Measurements from ENCODE around the gene ETV5.
A peak's percentile ranks its signal among the peaks of the same experiment; 100 is the strongest.

Gene ETV5

DNA sequence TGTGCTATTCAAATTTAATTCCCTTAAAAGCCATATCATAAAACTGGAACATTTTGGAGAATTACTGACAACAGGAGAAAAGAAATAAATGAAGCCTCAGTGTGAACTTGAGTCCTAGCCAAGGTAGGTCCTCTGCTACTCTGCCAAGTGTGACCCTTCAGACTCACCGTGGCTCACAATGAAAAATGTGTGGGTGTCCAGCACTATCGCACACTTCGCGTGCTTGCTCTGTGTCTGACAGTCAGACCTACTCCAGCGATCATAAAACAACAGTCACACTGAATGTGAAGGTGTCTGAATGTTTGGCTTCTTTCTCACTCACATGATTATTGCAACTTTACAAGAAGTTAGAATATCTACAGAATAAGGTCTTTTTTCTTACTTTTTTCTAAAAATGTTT lies 105.3 kb downstream of the ETV5 start:
- no peaks in the 10 kb centered on the region for H3K9me3 ChIP-seq (ENCODE audit: control insufficient read depth, insufficient read depth, low read depth, low read length)
- ChIA-PET POLR2A (no interaction called here), CTCF (interaction anchor here (0.6 to 1.8 kb wide), 4 partner anchors 15 to 537 kb away, joined by 3 to 5 read pairs (median 4); no protein-coding TSS in a partner anchor)
- TF ChIP-seq IKZF3 (tag by site-specific recombination; IDR thresholded peaks at IDR 0.05) (no peak), ZNF660 (tag by site-specific recombination; IDR thresholded peaks at IDR 0.05) (no peak), ZFHX2 (tag by site-specific recombination; conservative IDR thresholded peaks at IDR 0.05) (peak; percentile 43)
- H3K36me3 ChIP-seq (ENCODE audit: control insufficient read depth in 2 of 2, insufficient read depth in 1 of 2, low read length in 2 of 2) = no peaks in the 10 kb centered on the region
- H3K4me3 ChIP-seq (ENCODE audit: low read depth, low read length) = no peak overlapping the region
- no peaks in the 10 kb centered on the region for H3K4me1 ChIP-seq (ENCODE audit: control insufficient read depth, insufficient read depth, low read length)
- no peak overlapping the region for H3K27ac ChIP-seq (ENCODE audit: extremely low read depth, low read depth, low read length)

DNA sequence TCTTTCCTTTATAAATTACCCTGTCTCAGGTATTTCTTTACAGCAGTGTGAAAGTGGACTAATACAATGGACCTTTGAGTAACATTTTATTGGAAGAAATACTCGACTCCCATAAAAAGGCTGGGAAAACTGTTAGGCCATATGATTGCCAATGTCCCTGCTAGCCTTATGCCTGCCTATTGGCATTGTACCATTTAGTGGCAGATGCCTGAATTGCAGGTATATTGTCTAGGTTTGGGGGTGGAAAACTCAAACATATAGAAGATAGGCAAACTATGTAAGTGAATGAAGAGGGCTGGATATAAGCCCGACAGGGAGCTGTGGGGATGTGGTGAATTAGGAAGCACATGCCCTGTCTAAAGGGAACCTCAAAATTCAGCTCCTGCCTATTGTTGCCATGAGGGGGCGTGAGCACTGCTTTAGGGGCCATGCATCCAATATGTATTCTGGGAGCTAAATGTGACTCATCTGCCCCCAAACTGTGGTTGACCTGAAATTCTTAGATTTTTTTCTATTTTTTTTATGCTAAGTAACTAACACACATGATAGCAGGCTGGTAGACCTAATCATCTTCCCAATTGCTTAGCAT lies 105.9 kb downstream of the ETV5 start:
- TF ChIP-seq FEZF1 (tag by site-specific recombination; IDR thresholded peaks at IDR 0.05) (peak; percentile 44; the same call in 1 of the 2 replicates), ZBTB48 (tag by site-specific recombination; IDR thresholded peaks at IDR 0.05) (peak; percentile 27; the same call in 1 of the 2 replicates), ZNF654 (tag by site-specific recombination; IDR thresholded peaks at IDR 0.05; ENCODE audit: low read depth) (peak; percentile 28), ZNF792 (tag by site-specific recombination; IDR thresholded peaks at IDR 0.05) (no peak)
- no peaks in the 10 kb centered on the region for H3K4me1 ChIP-seq (ENCODE audit: control insufficient read depth, insufficient read depth, low read length)
- ChIA-PET POLR2A (no interaction called here), CTCF (interaction anchor here (0.5 to 1.8 kb wide), 6 partner anchors 16 to 537 kb away, joined by 3 to 5 read pairs (median 3); no protein-coding TSS in a partner anchor)
- H3K27ac ChIP-seq (ENCODE audit: extremely low read depth, low read depth, low read length) = no peak overlapping the region
- no peaks in the 10 kb centered on the region for H3K36me3 ChIP-seq (ENCODE audit: control insufficient read depth in 2 of 2, insufficient read depth in 1 of 2, low read length in 2 of 2)
- no peak overlapping the region for H3K4me3 ChIP-seq (ENCODE audit: low read depth, low read length)
- H3K9me3 ChIP-seq (ENCODE audit: control insufficient read depth, insufficient read depth, low read depth, low read length) = no peaks in the 10 kb centered on the region

DNA sequence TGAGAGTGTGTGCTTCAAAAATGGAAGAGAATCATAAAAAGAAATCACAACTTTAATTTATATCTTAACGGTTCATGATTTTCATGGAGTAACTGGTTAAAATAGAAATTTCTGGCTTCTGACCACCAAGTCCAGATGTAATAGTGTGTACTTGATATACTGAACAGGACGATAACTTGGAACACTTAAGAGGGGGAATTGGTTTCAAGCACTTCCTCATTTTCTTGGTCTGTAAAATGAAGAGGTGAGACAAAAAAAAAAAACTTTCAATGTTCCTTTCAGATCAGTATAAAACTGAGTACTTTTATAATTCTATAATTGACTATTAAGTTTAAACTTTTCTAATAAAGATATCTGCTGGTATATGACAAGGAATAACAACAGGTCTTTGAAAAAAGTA lies 107.0 kb downstream of the ETV5 start:
- H3K27ac ChIP-seq (ENCODE audit: extremely low read depth, low read depth, low read length) = no peak overlapping the region
- H3K36me3 ChIP-seq (ENCODE audit: control insufficient read depth in 2 of 2, insufficient read depth in 1 of 2, low read length in 2 of 2) = no peaks in the 10 kb centered on the region
- H3K4me3 ChIP-seq (ENCODE audit: low read depth, low read length) = no peak overlapping the region
- H3K9me3 ChIP-seq (ENCODE audit: control insufficient read depth, insufficient read depth, low read depth, low read length) = no peaks in the 10 kb centered on the region
- CTCF ChIA-PET = interaction anchor here (0.7 to 1.8 kb wide), 3 partner anchors 19 to 538 kb away, joined by 3 to 5 read pairs (median 4); no protein-coding TSS in a partner anchor
- no peaks in the 10 kb centered on the region for H3K4me1 ChIP-seq (ENCODE audit: control insufficient read depth, insufficient read depth, low read length)
- no peak for TF ChIP-seq BCL11A (tag by site-specific recombination; IDR thresholded peaks at IDR 0.05; ENCODE audit: low read depth)
- TF ChIP-seq ZNF623 (tag by site-specific recombination; IDR thresholded peaks at IDR 0.05) = no peak
- no peak for TF ChIP-seq ZNF501 (tag by site-specific recombination; IDR thresholded peaks at IDR 0.05)
- TF ChIP-seq ZNF175 (tag by site-specific recombination; IDR thresholded peaks at IDR 0.05) = no peak
- no peak for TF ChIP-seq ZNF549 (tag by site-specific recombination; IDR thresholded peaks at IDR 0.05)
- TF ChIP-seq ZBTB21 (tag by site-specific recombination; IDR thresholded peaks at IDR 0.05) = no peak
- no peak for TF ChIP-seq ZNF596 (tag by site-specific recombination; IDR thresholded peaks at IDR 0.05)
- TF ChIP-seq ZSCAN16 (tag by site-specific recombination; IDR thresholded peaks at IDR 0.05) = no peak
- TF ChIP-seq, protein P1, sequence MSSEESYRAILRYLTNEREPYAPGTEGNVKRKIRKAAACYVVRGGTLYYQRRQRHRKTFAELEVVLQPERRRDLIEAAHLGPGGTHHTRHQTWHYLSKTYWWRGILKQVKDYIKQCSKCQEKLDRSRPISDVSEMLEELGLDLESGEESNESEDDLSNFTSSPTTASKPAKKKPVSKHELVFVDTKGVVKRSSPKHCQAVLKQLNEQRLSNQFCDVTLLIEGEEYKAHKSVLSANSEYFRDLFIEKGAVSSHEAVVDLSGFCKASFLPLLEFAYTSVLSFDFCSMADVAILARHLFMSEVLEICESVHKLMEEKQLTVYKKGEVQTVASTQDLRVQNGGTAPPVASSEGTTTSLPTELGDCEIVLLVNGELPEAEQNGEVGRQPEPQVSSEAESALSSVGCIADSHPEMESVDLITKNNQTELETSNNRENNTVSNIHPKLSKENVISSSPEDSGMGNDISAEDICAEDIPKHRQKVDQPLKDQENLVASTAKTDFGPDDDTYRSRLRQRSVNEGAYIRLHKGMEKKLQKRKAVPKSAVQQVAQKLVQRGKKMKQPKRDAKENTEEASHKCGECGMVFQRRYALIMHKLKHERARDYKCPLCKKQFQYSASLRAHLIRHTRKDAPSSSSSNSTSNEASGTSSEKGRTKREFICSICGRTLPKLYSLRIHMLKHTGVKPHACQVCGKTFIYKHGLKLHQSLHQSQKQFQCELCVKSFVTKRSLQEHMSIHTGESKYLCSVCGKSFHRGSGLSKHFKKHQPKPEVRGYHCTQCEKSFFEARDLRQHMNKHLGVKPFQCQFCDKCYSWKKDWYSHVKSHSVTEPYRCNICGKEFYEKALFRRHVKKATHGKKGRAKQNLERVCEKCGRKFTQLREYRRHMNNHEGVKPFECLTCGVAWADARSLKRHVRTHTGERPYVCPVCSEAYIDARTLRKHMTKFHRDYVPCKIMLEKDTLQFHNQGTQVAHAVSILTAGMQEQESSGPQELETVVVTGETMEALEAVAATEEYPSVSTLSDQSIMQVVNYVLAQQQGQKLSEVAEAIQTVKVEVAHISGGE (tag by site-specific recombination; conservative IDR thresholded peaks at IDR 0.05; ENCODE audit: low read depth) = no peak
- TF ChIP-seq ZNF2 (tag by site-specific recombination; IDR thresholded peaks at IDR 0.05) = no peak
- TF ChIP-seq ZSCAN30 (tag by site-specific recombination; IDR thresholded peaks at IDR 0.05) = no peak
- TF ChIP-seq, protein P2, sequence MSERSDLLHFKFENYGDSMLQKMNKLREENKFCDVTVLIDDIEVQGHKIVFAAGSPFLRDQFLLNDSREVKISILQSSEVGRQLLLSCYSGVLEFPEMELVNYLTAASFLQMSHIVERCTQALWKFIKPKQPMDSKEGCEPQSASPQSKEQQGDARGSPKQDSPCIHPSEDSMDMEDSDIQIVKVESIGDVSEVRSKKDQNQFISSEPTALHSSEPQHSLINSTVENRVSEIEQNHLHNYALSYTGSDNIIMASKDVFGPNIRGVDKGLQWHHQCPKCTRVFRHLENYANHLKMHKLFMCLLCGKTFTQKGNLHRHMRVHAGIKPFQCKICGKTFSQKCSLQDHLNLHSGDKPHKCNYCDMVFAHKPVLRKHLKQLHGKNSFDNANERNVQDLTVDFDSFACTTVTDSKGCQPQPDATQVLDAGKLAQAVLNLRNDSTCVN (tag by site-specific recombination; optimal IDR thresholded peaks at IDR 0.05) = no peak
- no peak for TF ChIP-seq MZF1 (tag by site-specific recombination; IDR thresholded peaks at IDR 0.05; ENCODE audit: borderline replicate concordance)
- no peak for TF ChIP-seq HOXD13 (CRISPR knock-in tag; IDR thresholded peaks at IDR 0.05; ENCODE audit: borderline replicate concordance)
- TF ChIP-seq SETDB1 (IDR thresholded peaks at IDR 0.05; ENCODE audit: insufficient read length, low read length) = no peak
- TF ChIP-seq ZNF214 (tag by site-specific recombination; IDR thresholded peaks at IDR 0.05; ENCODE audit: borderline replicate concordance) = no peak
- TF ChIP-seq ZNF404 (tag by site-specific recombination; IDR thresholded peaks at IDR 0.05) = no peak
- TF ChIP-seq ZNF239 (tag by site-specific recombination; IDR thresholded peaks at IDR 0.05) = no peak
- POLR2A ChIA-PET = no interaction called here
